HG03460 (cell line): ENCODE data around the gene BMP8B.

Source experiments
- ATAC-seq: cut with Tn5 transposase; IDR thresholded peaks from one replicate; pipeline ENCODE4 v1.9.1; 2021; ENCODE audit not compliant: unreplicated experiment

BMP8B gene

DNA sequence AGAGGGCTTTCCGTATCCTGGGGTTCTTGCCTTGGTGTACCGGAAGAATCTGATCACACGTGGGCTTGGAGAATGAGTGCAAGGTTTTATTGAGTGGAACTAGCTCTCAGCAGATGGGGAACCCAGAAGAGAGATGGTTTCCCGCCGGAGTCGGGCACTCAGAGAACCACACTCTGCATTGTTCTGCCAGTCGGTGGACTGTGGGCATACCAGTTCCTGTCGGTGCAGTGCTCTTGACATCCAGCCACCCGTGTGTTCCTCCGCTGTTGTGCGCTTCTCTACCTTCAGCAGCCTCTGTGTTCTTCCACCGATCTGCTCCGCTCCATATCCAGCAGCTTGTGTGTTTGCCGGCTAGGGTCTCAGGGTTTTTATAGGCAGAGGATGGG, 60.7 kb downstream of the BMP8B start:
- no peak for ATAC-seq

DNA sequence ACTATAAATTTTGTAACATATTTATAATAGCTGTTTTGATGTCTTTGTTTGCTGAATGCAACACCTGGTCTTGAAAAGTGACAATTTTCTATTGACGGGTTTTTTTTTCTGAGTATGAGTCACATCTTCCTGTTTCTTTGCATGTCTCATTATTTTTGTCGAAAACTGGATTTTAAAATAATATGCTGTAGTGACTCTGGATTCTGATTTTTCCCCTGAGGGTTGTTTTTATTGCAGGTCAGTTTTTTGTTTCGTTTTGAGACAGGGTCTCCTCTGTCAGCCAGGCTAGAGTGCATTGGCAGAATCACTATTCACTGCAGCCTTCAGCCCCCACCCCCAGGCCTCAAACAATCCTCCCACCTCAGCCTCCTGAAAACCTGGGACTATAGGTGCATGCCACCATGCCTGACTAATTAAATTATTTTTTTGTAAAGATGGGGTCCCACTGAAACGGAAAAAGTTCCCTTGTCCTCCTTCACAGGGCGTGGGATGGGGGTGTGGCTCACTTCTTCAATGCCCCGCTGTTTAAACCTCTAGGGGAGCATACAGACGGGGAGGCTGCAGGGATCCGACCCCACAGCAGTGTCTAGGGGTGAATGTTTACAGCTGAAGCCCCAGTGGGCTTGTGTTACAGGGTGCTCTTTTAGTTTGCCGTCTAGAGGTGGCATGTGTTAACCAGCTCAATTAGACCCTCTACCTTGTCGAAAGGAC, 61.3 kb downstream of the BMP8B start:
- ATAC-seq = no peak

DNA sequence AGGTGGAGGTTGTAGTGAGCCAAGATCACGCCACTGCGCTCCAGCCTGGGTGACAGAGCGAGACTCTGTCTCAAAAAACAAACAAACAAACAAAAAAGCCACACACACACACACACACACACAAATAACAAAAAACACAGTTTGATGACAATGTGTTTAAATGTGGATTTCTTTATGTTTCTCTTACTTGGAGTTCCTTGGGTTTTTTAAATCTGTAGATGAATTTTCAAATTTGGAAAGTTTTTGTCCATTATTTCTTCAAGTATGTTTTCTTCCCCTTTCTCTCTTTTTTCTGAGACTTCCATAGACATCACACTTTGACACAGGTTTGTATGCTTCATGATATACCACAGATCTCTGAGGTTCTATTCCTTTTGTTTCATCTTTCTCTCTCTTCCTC, 62.1 kb downstream of the BMP8B start:
- no peak for ATAC-seq

DNA sequence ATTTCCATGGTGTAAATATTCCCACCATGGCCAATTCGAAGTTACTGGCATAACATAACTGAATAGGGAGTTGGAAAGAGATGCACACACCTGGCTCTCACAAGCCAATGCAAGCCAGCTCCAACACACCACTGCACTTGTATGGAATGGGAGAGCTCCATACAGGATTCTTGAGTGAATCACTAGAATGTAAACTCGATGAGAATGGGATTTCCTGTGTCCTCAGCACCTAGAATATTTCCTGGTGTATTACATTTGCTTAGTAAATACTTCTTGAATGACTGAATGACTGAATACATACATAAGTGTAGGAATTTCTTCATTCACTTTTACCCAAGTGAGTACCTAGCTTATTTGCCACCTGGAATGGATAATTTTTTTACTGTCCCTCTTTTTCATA, 66.2 kb downstream of the BMP8B start:
- no peak for ATAC-seq

DNA sequence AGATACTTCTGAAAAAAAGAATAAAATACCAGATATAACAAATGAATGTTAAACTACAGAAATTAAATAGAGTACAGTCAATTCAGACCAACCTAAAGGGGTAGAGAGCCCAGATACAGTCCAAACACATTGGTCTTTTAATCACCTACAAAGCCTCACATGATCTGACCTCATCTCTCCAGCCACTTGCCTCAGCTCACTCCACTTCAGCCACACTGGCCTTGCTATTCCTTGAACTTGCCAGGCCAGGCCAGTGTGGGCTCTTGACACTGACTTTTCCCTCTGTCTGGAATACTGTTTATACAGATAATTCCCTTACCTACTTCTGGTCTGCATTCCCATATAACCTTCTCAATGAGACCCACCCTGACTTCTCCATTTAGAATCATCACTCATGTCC, 67.0 kb downstream of the BMP8B start:
- ATAC-seq = no peak

DNA sequence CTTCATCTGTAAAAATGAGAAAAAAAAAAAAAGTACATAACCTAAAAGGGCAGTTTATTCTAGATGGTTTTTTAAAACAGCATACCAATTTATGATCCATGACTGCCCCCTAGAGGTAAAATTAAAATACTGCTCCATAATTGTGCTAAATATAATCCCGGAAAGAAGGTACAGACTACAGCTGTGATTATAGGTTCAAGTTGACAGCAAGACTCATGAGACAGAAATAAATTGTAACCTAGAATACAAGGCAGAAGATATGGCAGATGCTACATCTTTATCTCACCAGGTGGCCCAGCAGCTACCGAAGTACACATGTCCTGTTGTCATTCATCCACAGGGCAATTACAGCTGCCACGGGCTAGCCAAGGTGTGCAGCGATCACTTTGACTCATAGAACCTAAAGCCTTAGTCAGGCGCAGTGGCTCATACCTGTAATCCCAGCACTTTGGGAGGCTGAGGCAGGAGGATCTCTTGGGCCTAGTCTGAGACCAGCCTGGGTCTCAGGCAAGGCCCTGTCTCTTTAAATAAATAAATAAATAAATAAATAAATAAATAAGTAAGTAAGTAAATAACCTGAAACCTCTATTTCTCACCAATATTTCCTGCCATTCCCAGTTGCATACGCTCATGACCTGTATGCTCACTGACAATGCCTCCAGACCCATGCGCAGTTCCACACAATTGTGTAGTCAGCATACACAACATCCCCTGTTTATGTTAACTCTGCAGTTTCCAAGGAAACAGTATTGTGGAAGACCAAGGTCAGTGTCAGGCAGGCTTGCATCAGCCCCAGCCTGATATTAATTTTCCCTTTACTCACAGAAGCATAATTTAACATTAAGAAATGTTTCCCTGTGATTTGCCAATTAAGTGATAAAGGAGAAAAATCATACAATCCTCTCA, 68.3 kb downstream of the BMP8B start:
- no peak for ATAC-seq

DNA sequence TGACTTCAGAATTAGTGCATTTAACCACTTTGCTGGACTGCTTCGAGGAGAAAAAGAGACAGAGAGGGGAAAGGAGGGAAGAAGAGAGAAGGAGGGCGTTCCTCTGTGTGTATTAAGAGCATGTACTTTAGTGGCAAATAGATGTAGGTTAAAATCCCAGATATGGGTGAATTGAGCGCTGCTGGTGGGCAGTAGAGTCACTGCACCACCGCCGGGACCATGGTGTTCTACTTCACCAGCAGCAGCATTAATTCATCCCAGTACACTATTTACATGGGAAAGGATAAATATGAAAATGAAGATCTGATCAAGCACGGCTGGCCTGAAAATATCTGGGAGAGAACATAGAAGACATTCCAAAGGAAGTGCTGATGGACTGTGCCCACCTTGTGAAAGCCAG, 70.9 kb downstream of the BMP8B start:
- ATAC-seq = no peak

DNA sequence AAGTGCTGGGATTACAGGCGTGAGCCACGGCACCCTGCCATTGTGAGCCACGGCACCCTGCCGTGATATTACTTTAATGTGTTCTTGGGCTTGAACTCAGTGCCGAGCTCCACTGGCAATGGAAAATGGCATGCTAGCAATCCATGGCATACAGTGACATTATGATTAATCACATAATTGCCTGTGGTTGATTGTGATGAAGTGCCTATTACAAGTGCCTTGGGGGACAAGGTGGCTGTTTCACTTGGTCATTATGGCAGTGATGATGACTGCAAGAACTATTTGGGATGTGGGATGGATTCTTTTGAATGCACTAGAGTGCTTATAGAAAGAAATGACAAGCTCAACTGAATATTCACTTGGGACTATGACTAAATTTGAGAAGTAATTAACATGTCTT, 75.1 kb downstream of the BMP8B start:
- ATAC-seq = no peak

DNA sequence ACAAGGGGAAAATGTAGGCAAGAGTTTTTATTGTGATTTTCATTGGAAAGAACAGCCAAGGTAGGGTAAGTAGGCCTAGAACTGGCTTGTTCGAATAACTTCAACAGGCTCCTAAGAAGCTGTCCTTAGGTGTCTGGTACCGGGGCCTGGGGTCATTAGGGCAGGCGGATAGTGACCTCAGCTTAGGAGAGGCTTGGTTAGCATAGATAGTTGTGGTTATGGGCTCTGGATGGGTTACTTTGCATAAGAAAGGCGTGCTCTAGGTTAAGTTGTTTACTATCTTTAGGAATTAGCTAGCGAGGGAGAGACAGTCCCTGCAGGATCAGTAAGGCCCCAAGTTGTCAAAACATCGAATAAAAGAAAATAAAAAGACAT, 76.7 kb downstream of the BMP8B start:
- ATAC-seq = no peak

DNA sequence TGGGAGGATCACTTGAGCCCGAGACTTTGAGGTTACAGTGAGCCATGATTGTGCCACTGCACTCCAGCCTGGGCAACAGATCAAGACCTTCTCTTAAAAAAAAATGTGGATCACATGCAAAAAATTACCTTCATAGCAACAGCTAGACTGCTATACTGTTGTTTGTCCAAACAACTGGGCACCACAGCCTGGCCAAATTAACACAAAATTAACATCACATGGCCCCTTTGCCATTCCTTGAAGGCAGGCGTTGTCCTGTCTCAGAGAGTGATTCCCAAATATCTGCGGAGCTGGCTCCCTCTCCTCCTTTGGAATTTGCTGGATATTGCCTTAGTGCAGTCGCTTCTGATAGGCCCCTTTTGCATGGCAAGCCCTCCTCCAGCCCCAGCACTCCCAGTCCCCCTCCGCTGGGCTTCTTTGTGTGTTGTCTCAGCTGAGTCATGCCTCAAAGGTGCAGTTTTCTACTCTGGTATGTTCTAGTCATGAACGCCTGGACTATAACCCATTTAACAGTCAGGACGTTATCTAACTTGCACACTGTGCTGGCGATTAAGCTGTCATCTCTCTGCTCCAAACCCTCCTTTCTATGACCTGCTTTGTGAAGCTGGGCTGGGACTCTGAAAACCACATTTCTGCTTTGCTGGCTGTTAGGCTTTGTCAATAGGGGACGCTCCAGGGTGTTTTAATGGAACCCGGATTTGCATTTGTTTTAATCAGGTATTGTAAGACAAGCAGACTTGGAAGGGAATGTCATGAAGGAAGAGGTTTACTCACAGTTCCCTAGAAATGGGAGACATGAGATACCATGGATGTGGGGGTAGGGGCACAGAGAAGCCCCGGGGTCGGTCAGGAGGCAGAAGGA, 77.3 kb downstream of the BMP8B start:
- no peak for ATAC-seq

DNA sequence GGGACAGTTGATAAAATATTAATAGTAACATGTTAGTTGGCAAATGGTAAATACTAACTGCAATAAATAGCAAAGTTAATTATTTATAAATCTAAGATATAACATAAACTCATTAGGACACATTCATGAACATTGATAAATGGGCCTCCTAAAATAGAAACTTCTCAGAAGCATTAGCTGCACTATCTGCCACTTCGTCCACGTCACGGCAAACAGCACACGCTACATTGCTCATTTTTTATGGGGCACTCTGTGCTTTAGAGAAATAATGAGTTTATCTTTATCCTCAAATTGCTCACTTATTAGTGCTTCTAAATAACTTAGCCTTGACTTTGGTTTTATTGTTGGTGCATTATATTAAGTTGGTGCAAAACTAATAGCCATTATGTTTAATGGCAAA, 81.2 kb downstream of the BMP8B start:
- no peak for ATAC-seq
